GM12878 (cell line): ENCODE data around the gene FAM221A. TPM values are rescaled to one million over a fixed set of nuclear protein-coding genes. Genes with fewer than 3 reads are reported as not detected.

Experiments used
- BHLHE40 ChIP-seq, 2 experiments: fragments of 450-650 bp in 1 of 2; IDR thresholded peaks; 2 replicates each; pipeline ENCODE4 v1.6.1; 2011 to 2017; ENCODE audit warnings: low read depth in 2 of 2, borderline replicate concordance in 1 of 2, improper control_type of control experiment in 1 of 2, low read length in 1 of 2, mild to moderate bottlenecking in 1 of 2
- BRCA1 ChIP-seq: IDR thresholded peaks from 2 replicates; pipeline ENCODE4 v1.6.1; 2011; ENCODE audit warnings: low read depth, low read length, improper control_type of control experiment
- EP300 ChIP-seq, 2 experiments: fragments of 150-350 bp in 1 of 2; IDR thresholded peaks; 2 replicates each; pipeline ENCODE4 v1.6.1; 2011 to 2012; ENCODE audit warnings: low read depth in 2 of 2, low read length in 2 of 2, borderline replicate concordance in 1 of 2, improper control_type of control experiment in 1 of 2, inconsistent platforms in 1 of 2; ENCODE audit not compliant: control insufficient read depth in 1 of 2
- ETV6 ChIP-seq, 2 experiments: fragments of 450-650 bp in 1 of 2; IDR thresholded peaks in 1 of 2; conservative IDR thresholded peaks in 1 of 2; 2 replicates each; pipeline ENCODE4 v1.6.1; 2014; ENCODE audit warnings: antibody characterized with exemption in 1 of 2, borderline replicate concordance in 1 of 2, low read depth in 1 of 2, mild to moderate bottlenecking in 1 of 2, moderate library complexity in 1 of 2
- MYB ChIP-seq: fragments of 150-350 bp; IDR thresholded peaks from 2 replicates; pipeline ENCODE4 v1.6.1; 2014; ENCODE audit warnings: mild to moderate bottlenecking, low read depth, low read length, borderline replicate concordance
- MYC ChIP-seq: IDR thresholded peaks from 2 replicates; pipeline ENCODE4 v1.6.1; 2011; ENCODE audit warnings: mild to moderate bottlenecking, low read length, moderate library complexity, inconsistent platforms; ENCODE audit not compliant: insufficient read depth, insufficient replicate concordance, insufficient read length, severe bottlenecking
- PRDM15 ChIP-seq: fragments of 450-650 bp; formaldehyde crosslinking; IDR thresholded peaks from 2 replicates; pipeline ENCODE4 v1.4.0; 2020; ENCODE audit warnings: mild to moderate bottlenecking, moderate library complexity
- RFX5 ChIP-seq: IDR thresholded peaks from 2 replicates; pipeline ENCODE4 v1.6.1; 2011; ENCODE audit warnings: low read depth, low read length, improper control_type of control experiment
- RUNX3 ChIP-seq: IDR thresholded peaks from 2 replicates; pipeline ENCODE4 v1.6.1; 2012; ENCODE audit warnings: low read length, inconsistent platforms
- SPI1 ChIP-seq: IDR thresholded peaks from 2 replicates; pipeline ENCODE4 v1.6.1; 2011; ENCODE audit warnings: low read depth, mild to moderate bottlenecking, low read length, moderate library complexity, borderline replicate concordance; ENCODE audit not compliant: insufficient read depth
- USF1 ChIP-seq: IDR thresholded peaks from 2 replicates; pipeline ENCODE4 v1.6.1; 2011; ENCODE audit warnings: borderline replicate concordance, low read depth, mild to moderate bottlenecking, moderate library complexity, mixed read lengths, low read length; ENCODE audit not compliant: insufficient read depth; ENCODE audit errors: extremely low read length
- ZBTB33 ChIP-seq: fragments of 450-650 bp; IDR thresholded peaks from 2 replicates; pipeline ENCODE4 v1.6.1; 2017; ENCODE audit warnings: mild to moderate bottlenecking
- ZNF687 ChIP-seq: fragments of 450-650 bp; IDR thresholded peaks from 2 replicates; pipeline ENCODE4 v1.6.1; 2017; ENCODE audit warnings: mild to moderate bottlenecking, moderate library complexity
- polyA plus RNA-seq, 11 experiments: library from polyadenylated mRNA; depleted of rRNA in 4 of 11; unstranded in 6 of 11; stranded (reverse) in 5 of 11; fragments of >200 nt; fragmentation: Nextera tagmentation in 4 of 11; fragmentation: Illumina TruSeq in 1 of 11; extraction: Ambion mirVana in 4 of 11; extraction: Trizol in 1 of 11; gene quantifications; 1 replicate in 1 of 11; 2 replicates in 10 of 11; pipeline versions ENCODE4 v1.2.1 to v1.2.3, GENCODE V29; 2011 to 2016; ENCODE audit warnings: inconsistent platforms in 2 of 11, missing spikeins in 2 of 11, low read depth in 1 of 11
- total RNA-seq, 4 experiments: library from RNA; depleted of rRNA in 3 of 4; stranded (reverse); fragments of >200 nt in 3 of 4; fragmentation: Illumina TruSeq in 1 of 4; extraction: Trizol in 1 of 4; gene quantifications; 2 replicates each; pipeline versions ENCODE4 v1.2.1 to v1.2.3, GENCODE V29; 2013 to 2021

FAM221A gene
- total and polyA plus RNA-seq, 10 of the 15 experiments (the other 5 are each of a cell fraction or from before 2014, with no cell fraction given), result 6.3 to 16.7 (median 9.7) TPM

GRCh38 chr7:23696916-23697441 is 17.0 kb downstream of the FAM221A start (continued):
- no peak for TF ChIP-seq RFX5
- TF ChIP-seq BRCA1, result no peak
- no peak for TF ChIP-seq USF1
- TF ChIP-seq RUNX3, result 0 out of 2 replicates have a peak, but pooled peaks have one; percentile 5
- no peak for TF ChIP-seq ZNF687
- no peak for TF ChIP-seq ZBTB33
- TF ChIP-seq ETV6 (conservative IDR thresholded peaks at IDR 0.05 in 1 of 2, IDR thresholded peaks at IDR 0.05 in 1 of 2; ENCODE audit: borderline replicate concordance in 1 of 2, low read depth in 1 of 2), result no peak
- no peak for TF ChIP-seq PRDM15 (CRISPR knock-in tag)
- TF ChIP-seq BHLHE40 (IDR thresholded peaks at IDR 0.05; ENCODE audit: borderline replicate concordance in 1 of 2, low read depth in 2 of 2, low read length in 1 of 2), result no peak
- no peak for TF ChIP-seq SPI1
- no peak for TF ChIP-seq MYB
- TF ChIP-seq EP300 (IDR thresholded peaks at IDR 0.05; ENCODE audit: borderline replicate concordance in 1 of 2, control insufficient read depth in 1 of 2, low read depth in 2 of 2, low read length in 2 of 2), result no peak
- no peak for TF ChIP-seq MYC
